SU-DHL-6 (cell line): ENCODE results near the gene HCRTR1.

Experiments used
- H2AFZ ChIP-seq: fragments of 200-600 bp; sonication (generic); 2 replicates; pipeline ENCODE4 v1.6.1; 2014; ENCODE audit warnings: low read depth, mild to moderate bottlenecking, moderate library complexity, mixed read lengths, antibody characterized with exemption, low read length; ENCODE audit not compliant: severe bottlenecking
- H3F3A ChIP-seq: fragments of 200-600 bp; shearing (Covaris generic); 2 replicates; pipeline ENCODE4 v1.6.0; 2016; ENCODE audit warnings: antibody characterized with exemption, mild to moderate bottlenecking; ENCODE audit not compliant: insufficient read depth
- H3K27ac ChIP-seq: fragments of 200-600 bp; sonication (generic); 2 replicates; pipeline ENCODE4 v1.5.1; 2016; ENCODE audit warnings: low read depth, mild to moderate bottlenecking, low read length, moderate library complexity, mixed read lengths
- H3K27me3 ChIP-seq: fragments of 200-600 bp; sonication (generic), shearing (Covaris generic); 2 replicates; pipeline ENCODE4 v1.6.0; 2014; ENCODE audit warnings: mild to moderate bottlenecking, low read length
- H3K36me3 ChIP-seq: fragments of 200-600 bp; sonication (generic); 2 replicates; pipeline ENCODE4 v1.6.1; 2014; ENCODE audit warnings: mild to moderate bottlenecking, low read length, mixed read lengths
- H3K4me2 ChIP-seq: fragments of 300-600, 200-600 bp; shearing (Covaris generic), sonication (generic); 2 replicates; pipeline ENCODE4 v1.6.0; 2014; ENCODE audit warnings: low read length, low read depth, mild to moderate bottlenecking; ENCODE audit not compliant: poor library complexity, severe bottlenecking
- H3K4me3 ChIP-seq: fragments of 200-600 bp; sonication (generic); 2 replicates; pipeline ENCODE4 v1.5.1; 2014; ENCODE audit warnings: antibody characterized with exemption, low read length, mild to moderate bottlenecking, mixed read lengths; ENCODE audit not compliant: insufficient read depth, poor library complexity, severe bottlenecking
- H3K79me2 ChIP-seq: fragments of 200-600 bp; sonication (generic); 2 replicates; pipeline ENCODE4 v1.6.1; 2014; ENCODE audit warnings: mild to moderate bottlenecking, low read length, moderate library complexity; ENCODE audit not compliant: insufficient read depth
- H3K9ac ChIP-seq: fragments of 200-600 bp; sonication (generic); 2 replicates; pipeline ENCODE4 v1.7.0; 2014; ENCODE audit warnings: mild to moderate bottlenecking, low read length
- H3K9me2 ChIP-seq: fragments of 200-600 bp; sonication (generic); replicated peaks from 2 replicates; pipeline ENCODE4 v1.6.1; 2014; ENCODE audit warnings: low read length; ENCODE audit not compliant: insufficient read depth
- H3K9me3 ChIP-seq: fragments of 200-600 bp; sonication (generic); 2 replicates; pipeline ENCODE4 v1.6.1; 2014; ENCODE audit warnings: low read length, mixed read lengths; ENCODE audit not compliant: insufficient read depth
- H4K20me1 ChIP-seq: fragments of 200-600 bp; sonication (generic); 2 replicates; pipeline ENCODE4 v1.6.1; 2014; ENCODE audit warnings: low read depth, mild to moderate bottlenecking, antibody characterized with exemption, low read length, moderate library complexity, mixed read lengths
- CTCF ChIP-seq: fragments of 200-600 bp; sonication (generic); IDR thresholded peaks from one replicate; pipeline ENCODE4 v1.5.1; 2017; ENCODE audit warnings: antibody characterized with exemption, mild to moderate bottlenecking, low read length, moderate library complexity; ENCODE audit not compliant: insufficient read depth, poor library complexity, severe bottlenecking
- EZH2phosphoT487 ChIP-seq: fragments of 200-600 bp; sonication (generic), shearing (Covaris generic); conservative IDR thresholded peaks from 2 replicates; pipeline ENCODE4 v1.6.1; 2018; ENCODE audit warnings: mild to moderate bottlenecking, antibody characterized with exemption, low read length, moderate library complexity, mixed read lengths

The HCRTR1 gene

GRCh38 chr1:31583082-31583994 is 34.2 kb upstream of the HCRTR1 start:
- TF ChIP-seq EZH2phosphoT487 (no peak), CTCF (no peak)
- no peak overlapping the region for H3K4me3 ChIP-seq
- no peak overlapping the region for H2AFZ ChIP-seq
- H3K9me2 ChIP-seq: no peaks in the 10 kb centered on the region
- no peaks in the 10 kb centered on the region for H3F3A ChIP-seq
- H3K9ac ChIP-seq: no peak overlapping the region
- no peak overlapping the region for H3K27ac ChIP-seq
- H3K9me3 ChIP-seq: no peaks in the 10 kb centered on the region
- H4K20me1 ChIP-seq: no peaks in the 10 kb centered on the region
- H3K36me3 ChIP-seq: no peaks in the 10 kb centered on the region
- no peak overlapping the region for H3K4me2 ChIP-seq
- no peaks in the 10 kb centered on the region for H3K27me3 ChIP-seq
- no peaks in the 10 kb centered on the region for H3K79me2 ChIP-seq

- no peak overlapping the region for H3K27ac ChIP-seq
- H2AFZ ChIP-seq: no peak overlapping the region
- H3K27me3 ChIP-seq: no peaks in the 10 kb centered on the region
- no peaks in the 10 kb centered on the region for H3K9me2 ChIP-seq
- no peaks in the 10 kb centered on the region for H3F3A ChIP-seq
- no peaks in the 10 kb centered on the region for H3K79me2 ChIP-seq
- H3K4me2 ChIP-seq: no peak overlapping the region
- no peak overlapping the region for H3K4me3 ChIP-seq
- H3K36me3 ChIP-seq: no peaks in the 10 kb centered on the region
- no peaks in the 10 kb centered on the region for H4K20me1 ChIP-seq
- TF ChIP-seq CTCF: no peak
- no peak for TF ChIP-seq EZH2phosphoT487
- H3K9me3 ChIP-seq: no peaks in the 10 kb centered on the region
- no peak overlapping the region for H3K9ac ChIP-seq
These were observed 33.3 kb upstream of the HCRTR1 start for GRCh38 chr1:31583995-31584868.

GRCh38 chr1:31584869-31585735 is 32.4 kb upstream of the HCRTR1 start:
- H3K36me3 ChIP-seq: no peaks in the 10 kb centered on the region
- H3K9ac ChIP-seq: no peak overlapping the region
- H3K27ac ChIP-seq: no peak overlapping the region
- H3K9me3 ChIP-seq: no peaks in the 10 kb centered on the region
- H2AFZ ChIP-seq: no peak overlapping the region
- H3K27me3 ChIP-seq: no peaks in the 10 kb centered on the region
- no peaks in the 10 kb centered on the region for H3F3A ChIP-seq
- H3K4me3 ChIP-seq: no peak overlapping the region
- no peak for TF ChIP-seq CTCF
- no peak for TF ChIP-seq EZH2phosphoT487
- H4K20me1 ChIP-seq: no peaks in the 10 kb centered on the region
- H3K4me2 ChIP-seq: no peak overlapping the region
- H3K79me2 ChIP-seq: no peaks in the 10 kb centered on the region
- no peaks in the 10 kb centered on the region for H3K9me2 ChIP-seq
